ENCODE measurements around the gene ZNF511.

DNA sequence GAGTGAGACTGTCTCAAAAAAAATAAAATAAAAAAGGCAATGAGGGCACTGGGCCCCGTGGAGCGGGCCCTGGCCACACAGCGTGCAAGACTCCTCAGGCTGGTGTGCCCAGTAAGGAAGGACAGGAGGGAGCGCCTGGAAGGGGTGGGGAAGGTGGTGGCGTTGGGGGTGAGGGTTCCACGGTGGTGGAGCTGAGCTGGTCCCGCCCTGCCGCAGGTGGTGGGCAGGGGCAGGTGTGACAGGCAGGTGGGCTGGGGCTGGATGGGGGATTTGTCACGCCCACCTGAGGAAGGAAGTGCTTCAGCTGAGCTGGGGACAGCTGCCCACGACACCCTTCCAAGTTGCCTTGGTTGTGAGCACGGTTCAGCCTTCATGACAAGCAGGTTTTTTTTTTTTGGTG is 37.7 kb downstream of the ZNF511 start:
- TF ChIP-seq EZH2 (IDR thresholded peaks at IDR 0.05) (no peak), POLR2AphosphoS5 (IDR thresholded peaks at IDR 0.05; ENCODE audit: borderline replicate concordance, low read depth, low read length) (no peak), FOXP2 (optimal IDR thresholded peaks at IDR 0.05; ENCODE audit: control extremely low read depth, extremely low read length, insufficient read depth) (no peak)

Data from SK-N-MC (cell line).